ENCODE data around the gene RBBP8NL. TPM values are rescaled to one million over a fixed set of nuclear protein-coding genes. Genes with fewer than 3 reads are reported as not detected.

RBBP8NL gene
- total RNA-seq, 1 experiment from 2014 or later, result not detected

DNA sequence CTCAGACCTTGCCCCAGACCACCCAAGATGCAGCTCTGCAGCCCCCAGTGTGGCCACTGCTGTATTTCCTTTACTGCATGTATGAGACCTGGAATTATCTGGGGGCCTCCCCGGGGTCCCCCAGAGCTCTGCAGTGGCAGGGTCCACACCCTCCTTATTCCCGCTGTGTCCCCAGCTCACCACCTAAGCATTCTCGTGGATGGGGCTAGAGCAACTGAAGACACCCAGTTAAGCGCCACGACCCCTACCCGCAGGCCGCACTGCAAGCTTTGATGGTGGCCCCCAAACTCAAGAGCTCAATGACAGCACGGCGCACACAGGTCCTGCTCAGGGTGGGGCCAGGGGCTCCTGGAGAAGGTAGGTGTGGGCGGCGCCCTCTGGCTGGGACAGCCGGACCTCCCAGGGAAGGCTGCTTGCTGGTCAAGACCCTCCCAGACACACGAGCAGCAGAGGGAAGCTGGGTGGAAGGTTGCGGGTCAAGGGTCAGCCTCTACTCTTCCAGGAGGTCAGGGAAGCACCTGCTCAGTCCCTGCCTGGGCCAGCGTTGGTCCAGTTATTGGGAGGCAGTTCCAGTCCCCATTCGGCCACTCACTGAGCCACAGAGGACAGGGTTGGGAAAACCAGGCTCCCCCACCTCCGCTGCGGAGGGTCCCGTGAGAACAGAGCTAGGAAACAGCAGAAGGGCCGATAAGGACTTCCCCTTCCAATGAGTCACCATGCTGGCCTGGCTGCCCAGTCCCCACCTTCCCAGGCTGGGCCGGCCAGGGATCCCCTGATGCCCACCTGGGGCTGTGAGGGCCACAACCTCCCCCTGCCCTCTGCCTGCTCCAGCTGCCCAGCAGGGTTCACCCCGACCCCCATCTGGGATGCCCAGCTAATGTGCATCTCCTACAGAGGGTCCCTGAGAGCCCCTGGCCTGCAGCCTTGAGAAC, 63.2 kb downstream of the RBBP8NL start:
- in situ Hi-C loops (cut with HindIII; ENCODE audit: low pct_unique_long_range_greater_than_20kb, low sequenced_read_pairs), result no loop called here
- DNase-seq (ENCODE audit: low read depth), result peak; percentile 49

DNA sequence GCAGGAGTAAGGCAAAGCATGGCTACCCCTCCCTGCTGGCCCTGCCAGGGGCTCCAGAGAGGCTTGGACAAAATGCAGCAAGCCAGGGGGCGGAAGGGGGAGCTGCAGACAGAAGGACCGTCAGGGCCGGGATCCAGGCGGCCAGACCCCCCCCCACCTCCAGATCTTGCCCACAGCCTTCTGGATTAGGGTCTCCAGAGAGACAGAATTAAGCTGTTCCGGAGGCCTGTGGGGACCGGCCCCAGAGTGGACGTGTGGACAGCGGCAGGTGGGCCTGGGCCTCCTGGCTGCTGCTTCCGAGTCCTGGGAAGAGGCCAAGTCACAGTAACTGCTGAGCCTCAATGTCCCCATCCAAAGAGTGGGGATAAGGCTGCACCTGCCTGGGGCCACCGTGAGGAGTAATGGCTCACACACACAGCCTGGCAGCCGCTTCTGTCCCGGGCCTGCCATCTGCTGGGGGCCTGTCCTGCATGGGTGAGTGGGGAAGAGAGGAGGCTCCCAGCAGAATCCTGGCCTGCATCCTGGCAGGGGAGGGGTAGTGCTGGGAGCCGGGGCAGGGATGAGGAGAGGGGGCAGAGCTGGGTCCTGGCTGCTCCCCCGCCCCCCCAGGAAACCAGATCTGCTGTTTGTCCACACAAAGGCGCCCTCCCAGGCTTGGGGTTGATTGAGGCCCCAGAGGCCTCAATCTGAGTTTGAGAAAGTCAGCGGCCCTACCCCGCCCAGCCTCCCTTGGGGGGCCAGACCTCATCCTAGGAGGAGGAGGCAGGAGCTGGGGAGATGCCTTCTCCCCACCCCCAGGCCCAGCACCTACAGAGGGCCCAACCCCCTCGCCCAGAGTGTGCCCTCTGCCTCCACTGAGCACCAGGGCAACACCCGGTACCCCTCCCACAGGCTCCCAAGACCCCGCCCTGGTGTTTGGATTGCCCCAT, 64.1 kb downstream of the RBBP8NL start:
- DNase-seq (ENCODE audit: low read depth), result peak; percentile 51
- in situ Hi-C loops (cut with HindIII; ENCODE audit: low pct_unique_long_range_greater_than_20kb, low sequenced_read_pairs), result no loop called here

DNA sequence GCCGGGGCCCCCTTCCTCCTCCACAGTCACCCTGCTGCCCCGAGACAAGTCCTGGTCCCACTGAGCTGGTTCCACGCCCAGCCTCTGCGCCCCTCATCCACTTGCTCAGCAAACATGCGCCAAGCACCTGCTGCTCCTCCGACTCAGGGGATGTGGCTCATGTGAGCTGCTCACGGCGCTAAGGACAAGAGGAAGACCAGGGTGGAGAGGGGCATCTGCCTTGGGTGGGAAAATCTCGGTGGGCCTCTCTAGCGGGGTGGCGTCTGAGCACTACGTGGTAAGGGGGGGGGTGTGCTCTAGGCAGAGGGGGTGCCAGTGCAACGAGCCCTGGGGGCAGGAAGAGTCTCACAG, 64.8 kb downstream of the RBBP8NL start:
- in situ Hi-C loops (cut with HindIII; ENCODE audit: low pct_unique_long_range_greater_than_20kb, low sequenced_read_pairs), result no loop called here
- DNase-seq (ENCODE audit: low read depth), result no peak

DNA sequence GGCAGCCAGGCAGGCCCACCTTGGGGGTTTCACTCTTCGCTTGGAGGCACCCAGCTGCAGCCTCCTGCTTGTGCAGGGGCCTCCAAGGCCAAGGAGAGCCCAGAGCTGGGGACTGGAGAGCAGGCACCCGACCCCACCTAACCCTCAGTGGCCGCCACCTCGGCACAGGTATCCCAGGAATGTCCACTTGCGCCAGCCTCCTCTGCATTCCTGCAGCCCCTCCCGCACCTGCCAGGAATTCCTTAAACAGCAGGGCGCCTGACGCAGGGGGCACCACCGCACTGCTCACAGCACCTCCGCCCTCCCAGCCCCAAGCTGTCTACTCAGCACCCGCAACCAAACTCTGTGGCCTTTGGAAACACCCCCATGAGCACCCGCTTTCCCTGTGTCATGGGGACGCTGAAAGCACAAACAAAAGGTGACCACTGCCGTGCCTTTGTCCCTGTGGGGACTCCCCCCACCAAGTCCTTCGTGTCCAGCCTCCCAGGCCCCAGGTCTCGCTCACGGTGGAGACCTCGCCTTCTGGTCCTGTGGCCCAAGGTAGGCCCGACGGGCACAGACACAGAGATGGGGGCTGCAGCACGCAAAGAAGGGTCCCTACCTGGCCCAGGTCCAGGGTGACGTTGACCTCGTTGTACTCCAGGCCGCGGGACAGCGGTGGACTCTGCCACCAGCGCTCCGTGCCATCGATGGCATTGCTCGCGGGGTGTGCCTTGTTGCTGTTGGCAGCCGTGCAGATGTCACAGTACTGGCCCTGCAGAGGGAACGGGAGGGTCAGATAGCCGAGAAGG, 65.3 kb downstream of the RBBP8NL start:
- in situ Hi-C loops (cut with HindIII; ENCODE audit: low pct_unique_long_range_greater_than_20kb, low sequenced_read_pairs), result no loop called here
- peak; percentile 84 for DNase-seq (ENCODE audit: low read depth)

DNA sequence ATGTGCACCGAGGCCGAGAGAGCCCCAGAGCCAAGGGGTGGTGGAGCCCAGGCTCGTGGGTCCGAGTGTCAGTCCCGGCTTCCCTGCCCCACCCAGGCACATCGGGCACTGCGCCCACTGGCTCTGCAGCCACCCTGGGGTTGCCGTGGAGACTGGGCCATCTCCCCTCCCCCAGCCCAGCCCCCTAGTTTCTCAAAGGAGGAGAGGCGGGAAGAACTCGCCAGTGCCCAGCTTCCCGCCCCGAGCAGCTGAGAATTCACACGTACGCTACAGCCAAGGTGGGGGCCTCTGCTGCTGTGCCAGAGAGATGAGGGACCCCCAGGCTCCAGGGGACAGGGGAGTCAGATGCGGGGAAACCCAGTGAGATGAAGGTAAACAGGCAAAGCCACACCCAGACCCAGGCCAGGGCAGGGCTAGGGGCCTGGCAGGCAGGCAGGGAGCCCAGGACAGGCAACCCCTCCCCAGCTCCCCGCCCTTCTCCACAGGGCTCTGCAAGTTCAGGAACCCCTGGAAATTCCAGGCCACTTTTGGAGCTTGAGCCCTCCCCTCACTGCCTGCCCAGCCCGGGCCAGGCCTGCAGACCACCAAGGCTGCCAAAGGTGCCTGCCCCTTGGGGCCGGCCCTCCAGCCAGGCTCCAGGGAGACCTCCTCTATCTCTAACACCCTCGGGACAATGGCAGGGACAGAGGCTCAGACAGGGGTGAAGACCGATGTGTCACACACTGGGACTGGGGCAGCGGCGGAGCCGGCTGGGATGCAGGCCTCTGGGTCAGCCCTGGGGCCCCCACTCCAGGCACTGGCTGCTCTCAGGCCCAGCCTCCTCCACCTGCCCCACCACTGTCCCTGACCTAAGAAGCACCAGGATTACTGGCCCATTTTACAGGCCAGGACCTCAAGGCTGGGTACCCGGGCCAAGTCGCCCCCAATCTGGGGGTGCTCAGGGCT, 66.2 kb downstream of the RBBP8NL start:
- peak; percentile 87 for DNase-seq (ENCODE audit: low read depth)
- in situ Hi-C loops (cut with HindIII; ENCODE audit: low pct_unique_long_range_greater_than_20kb, low sequenced_read_pairs), result no loop called here

Other genes starting within 250 kb of the RBBP8NL start
- 21.8 and 31.6 TPM in 2 replicates for gene MTG2, start 244.5 kb downstream of the RBBP8NL start, total RNA-seq (2014; rRNA removed; shearing (Covaris generic); ENCODE audit: low replicate concordance)
- not detected in 2 replicates for gene HRH3, start 207.3 kb downstream of the RBBP8NL start, total RNA-seq (2014; rRNA removed; shearing (Covaris generic); ENCODE audit: low replicate concordance)
- 14.0 and 17.9 TPM in 2 replicates for gene OSBPL2, start 189.0 kb downstream of the RBBP8NL start, total RNA-seq (2014; rRNA removed; shearing (Covaris generic); ENCODE audit: low replicate concordance)
- 213 and 243 TPM in 2 replicates for gene ADRM1, start 124.5 kb downstream of the RBBP8NL start, total RNA-seq (2014; rRNA removed; shearing (Covaris generic); ENCODE audit: low replicate concordance)
- gene LAMA5, start 60.2 kb downstream of the RBBP8NL start, total RNA-seq (2014; rRNA removed; shearing (Covaris generic); ENCODE audit: low replicate concordance), result 59.3 and 63.3 TPM in 2 replicates
- gene RPS21, start 40.4 kb downstream of the RBBP8NL start, total RNA-seq (2014; rRNA removed; shearing (Covaris generic); ENCODE audit: low replicate concordance), result 2,013 and 2,296 TPM in 2 replicates
- gene CABLES2, start 20.3 kb downstream of the RBBP8NL start, total RNA-seq (2014; rRNA removed; shearing (Covaris generic); ENCODE audit: low replicate concordance), result 3.3 and 5.9 TPM in 2 replicates
- not detected in 2 replicates for gene GATA5, start 48.5 kb upstream of the RBBP8NL start, total RNA-seq (2014; rRNA removed; shearing (Covaris generic); ENCODE audit: low replicate concordance)
- gene SLCO4A1, start 215.0 kb upstream of the RBBP8NL start, total RNA-seq (2014; rRNA removed; shearing (Covaris generic); ENCODE audit: low replicate concordance), result 65.5 and 77.6 TPM in 2 replicates

Data from Caki2 (cell line).